Upper lobe of left lung (tissue), 6 donors: Measurements from ENCODE around the gene ATF6. TPM values are rescaled to one million over a fixed set of nuclear protein-coding genes. Genes with fewer than 3 reads are reported as not detected.
"Not testable (repeated sequence)": the region's sequence is repeated elsewhere in the genome, so short reads cannot be mapped to it uniquely, and the experiment has no call there.

Experiments used
- ATAC-seq, 2 donors: fragments of 200-7000 bp; cut with Tn5 transposase; one replicate each; pipeline ENCODE4 v1.9.1; 2022; ENCODE audit warnings: mild to moderate bottlenecking in 2 of 2, moderate library complexity in 2 of 2; ENCODE audit not compliant: low FRiP score in 2 of 2
- DNase-seq, 2 donors: peaks; one replicate each; pipeline ENCODE4 v3.0.0-alpha.2; 2019 to 2020
- H3K27ac ChIP-seq, 4 donors: fragments of 200-600 bp; sonication (generic); one replicate each; pipeline ENCODE4 v1.5.1; 2016 to 2019
- H3K27me3 ChIP-seq, 4 donors: fragments of 200-600 bp; sonication (generic); one replicate each; pipeline ENCODE4 v1.5.1; 2017 to 2019
- H3K36me3 ChIP-seq, 4 donors: fragments of 200-600 bp; sonication (generic); one replicate each; pipeline ENCODE4 v1.5.1; 2016 to 2019
- H3K4me1 ChIP-seq, 4 donors: fragments of 200-600 bp; sonication (generic); one replicate each; pipeline ENCODE4 v1.5.1; 2018 to 2019
- H3K4me3 ChIP-seq, 4 donors: fragments of 200-600 bp; sonication (generic); one replicate each; pipeline ENCODE4 v1.5.1; 2017 to 2019; ENCODE audit warnings: mild to moderate bottlenecking in 2 of 4, moderate library complexity in 1 of 4
- H3K9me3 ChIP-seq, 4 donors: fragments of 200-600 bp; sonication (generic); one replicate each; pipeline ENCODE4 v1.5.1; 2018 to 2019
- CTCF ChIP-seq, 6 experiments: fragments of 450-650 bp in 4 of 6; fragments of 200-600 bp in 2 of 6; sonication (generic) in 2 of 6; IDR thresholded peaks; one replicate each; pipeline ENCODE4 v1.5.1; 2016 to 2019; ENCODE audit warnings: antibody characterized with exemption in 6 of 6
- EP300 ChIP-seq, 4 donors: sonication (generic); formaldehyde crosslinking; IDR thresholded peaks; one replicate each; pipeline ENCODE4 v1.5.1; 2017; ENCODE audit warnings: antibody characterized with exemption in 4 of 4, control low read depth in 2 of 4
- POLR2A ChIP-seq, 4 donors: fragments of 450-650 bp; IDR thresholded peaks; one replicate each; pipeline ENCODE4 v1.5.1; 2016 to 2017; ENCODE audit warnings: antibody characterized with exemption in 4 of 4, mild to moderate bottlenecking in 2 of 4
- POLR2AphosphoS5 ChIP-seq, 2 donors: sonication (generic); formaldehyde crosslinking; IDR thresholded peaks; one replicate each; pipeline ENCODE4 v1.5.1; 2017; ENCODE audit warnings: antibody characterized with exemption in 2 of 2
- WGBS, 2 donors: methylation state at CpG; one replicate each; pipeline ENCODE4 v1.1.5; 2017 to 2018; 5-methylcytosine and 5-hydroxymethylcytosine counted together
- total RNA-seq, 6 donors: library from RNA; depleted of rRNA in 4 of 6; stranded (reverse); fragments of >200 nt in 4 of 6; gene quantifications; one replicate each; pipeline versions ENCODE4 v1.1.0 to v1.2.1, GENCODE V29; 2016 to 2021
- donor health status: DM: no; HTN: no; CAD: no; lungs with moderate emphysema.
- donor health status: DM: no; HTN: yes; CAD: no; lungs with severe emphysema.

The ATF6 gene
- total RNA-seq, 6 donors from 2014 or later = 14.2 to 36.7 (median 27.0) TPM

DNA sequence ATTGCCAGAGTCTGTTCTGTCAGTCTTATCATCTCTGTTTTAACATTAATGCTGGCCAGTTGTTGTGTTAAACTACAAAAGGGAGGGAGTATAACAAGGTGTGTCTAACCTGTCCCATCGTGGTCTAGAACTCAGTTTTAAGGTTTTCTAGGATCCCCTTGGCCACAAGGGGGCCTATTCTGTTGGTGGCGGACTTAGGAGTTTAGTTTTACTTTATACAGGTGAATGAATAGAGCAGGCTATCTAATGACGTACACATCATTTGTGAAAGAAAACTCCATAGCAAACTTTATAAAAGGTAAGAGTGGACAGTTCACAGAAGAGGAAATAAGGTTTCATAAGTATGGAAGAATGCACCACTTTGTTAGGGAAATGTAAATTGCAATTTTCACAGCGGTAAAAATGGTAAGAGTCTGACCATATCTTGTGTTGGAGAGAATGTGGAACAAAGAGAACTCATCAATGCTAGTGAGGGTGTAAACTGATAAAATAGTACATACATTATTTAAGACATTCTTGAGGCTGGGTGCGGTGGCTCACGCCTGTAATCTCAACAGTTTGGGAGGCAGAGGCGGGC is 2.5 kb upstream of the ATF6 start:
- ATAC-seq (no peak), DNase-seq (no peak)
- WGBS, 2 donors = 72 to 77% methylated on average over 7 of the region's 7 CpGs
- Histone ChIP-seq H3K27ac (no peak overlapping the region), H3K9me3 (no peaks in the 10 kb centered on the region), H3K27me3 (no peaks in the 10 kb centered on the region), H3K36me3 (peaks cover 0 to 12% (median 10%) of the 10 kb centered on the region in 4 donors), H3K4me3 (no peak overlapping the region), H3K4me1 (peaks cover 15 to 24% (median 16%) of the 10 kb centered on the region in 4 donors)
- TF ChIP-seq CTCF (IDR thresholded peaks at IDR 0.05) (peak in 4 of 6 experiments; percentile 16 to 47 (median 28)), EP300 (IDR thresholded peaks at IDR 0.05) (no peak)

DNA sequence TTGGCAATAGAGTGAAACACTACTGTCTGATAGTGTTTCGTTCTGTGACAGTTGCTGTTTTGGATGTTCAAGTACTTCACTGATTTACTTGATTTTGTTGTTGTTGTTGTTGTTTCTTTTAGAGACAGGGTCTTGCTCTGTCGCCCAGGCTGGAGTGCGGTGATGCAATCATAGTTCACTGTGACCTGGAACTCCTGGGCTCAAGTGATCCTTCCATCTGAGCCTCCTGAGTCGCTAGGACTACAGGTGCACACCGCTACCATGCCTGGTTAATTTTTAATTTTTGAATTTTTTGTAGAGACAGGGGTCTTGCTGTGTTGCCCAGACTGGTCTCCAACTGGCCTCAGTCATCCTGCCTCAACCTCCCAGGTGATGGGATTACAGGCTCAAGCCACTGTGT is 2.3 kb downstream of the ATF6 start:
- no peaks in the 10 kb centered on the region for H3K9me3 ChIP-seq
- WGBS, 2 donors = 93 to 94% methylated on average over 5 of the region's 5 CpGs
- TF ChIP-seq CTCF (IDR thresholded peaks at IDR 0.05) = no peak
- TF ChIP-seq POLR2AphosphoS5 (IDR thresholded peaks at IDR 0.05) = no peak
- no peak for TF ChIP-seq POLR2A (IDR thresholded peaks at IDR 0.05)
- TF ChIP-seq EP300 (IDR thresholded peaks at IDR 0.05) = no peak
- no peaks in the 10 kb centered on the region for H3K36me3 ChIP-seq
- ATAC-seq (no peak), DNase-seq (no peak)
- no peaks in the 10 kb centered on the region for H3K27me3 ChIP-seq
- no peak overlapping the region for H3K4me3 ChIP-seq
- H3K4me1 ChIP-seq = peaks cover 31 to 68% (median 38%) of the 10 kb centered on the region in 4 donors
- H3K27ac ChIP-seq = no peak overlapping the region

DNA sequence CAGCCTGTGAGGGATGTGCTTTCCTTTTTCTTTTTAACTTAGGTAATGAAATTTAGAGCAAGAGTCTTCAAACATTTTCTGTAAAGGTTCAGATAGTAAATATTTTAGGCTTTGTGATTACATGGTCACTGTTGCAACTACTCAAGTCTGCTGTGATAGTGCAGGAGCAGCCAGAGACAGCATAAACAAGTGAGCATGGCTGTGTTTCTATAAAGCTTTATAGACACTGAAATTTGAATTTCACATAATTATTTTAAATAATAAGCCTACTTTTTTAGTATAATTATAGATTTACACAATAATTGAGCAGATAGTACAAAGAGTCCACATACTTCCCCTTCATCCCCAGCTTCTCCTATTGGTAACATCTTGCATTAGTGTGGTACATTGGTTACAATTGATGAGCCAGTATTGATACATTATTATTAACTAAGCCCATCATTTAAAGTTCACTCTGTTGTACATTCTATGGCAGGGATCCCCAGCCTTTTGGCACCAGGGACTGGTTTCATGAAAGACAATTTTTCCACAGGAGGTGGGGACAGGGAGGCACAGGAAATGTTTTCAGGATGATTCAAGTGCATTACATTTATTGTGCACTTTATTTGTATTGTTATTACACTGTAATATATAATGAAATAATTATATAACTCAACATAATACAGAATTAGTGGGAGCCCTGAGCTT is 3.0 kb downstream of the ATF6 start:
- H3K4me3 ChIP-seq = no peak overlapping the region
- no peak for TF ChIP-seq CTCF (IDR thresholded peaks at IDR 0.05)
- no peak for TF ChIP-seq EP300 (IDR thresholded peaks at IDR 0.05)
- no peak for TF ChIP-seq POLR2A (IDR thresholded peaks at IDR 0.05)
- no peak for TF ChIP-seq POLR2AphosphoS5 (IDR thresholded peaks at IDR 0.05)
- H3K36me3 ChIP-seq = no peaks in the 10 kb centered on the region
- no peaks in the 10 kb centered on the region for H3K27me3 ChIP-seq
- DNase-seq (no peak), ATAC-seq (no peak)
- H3K4me1 ChIP-seq = peaks cover 32 to 65% (median 38%) of the 10 kb centered on the region in 4 donors
- no peak overlapping the region for H3K27ac ChIP-seq
- no peaks in the 10 kb centered on the region for H3K9me3 ChIP-seq

DNA sequence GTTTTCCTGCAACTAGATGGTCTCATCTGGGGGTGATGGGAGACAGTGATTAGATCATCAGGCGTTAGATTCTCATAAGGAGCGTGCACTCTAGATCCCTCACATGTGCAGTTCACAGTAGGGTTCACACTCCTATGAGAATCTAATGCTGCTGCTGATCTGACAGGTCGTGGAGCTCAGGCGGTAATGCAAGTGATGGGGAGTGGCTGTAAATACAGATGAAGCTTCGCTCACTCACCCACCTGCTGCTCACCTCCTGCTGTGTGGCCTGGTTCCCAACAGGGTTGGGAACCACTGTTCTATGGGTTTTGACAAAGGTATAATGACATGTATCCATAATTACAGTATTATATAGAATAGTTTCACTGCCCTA is 3.5 kb downstream of the ATF6 start:
- not testable (repeated sequence) for H3K9me3 ChIP-seq, ATAC-seq, H3K27ac ChIP-seq, DNase-seq, H3K4me3 ChIP-seq, H3K27me3 ChIP-seq, H3K36me3 ChIP-seq
- H3K4me1 ChIP-seq = peaks cover 32 to 65% (median 38%) of the 10 kb centered on the region in 4 donors
- WGBS, 2 donors = 89 to 100% methylated on average over 3 to 5 of the region's 5 CpGs

- WGBS, 2 donors = 93 to 99% methylated on average over 3 of the region's 3 CpGs
- Histone ChIP-seq H3K36me3 (no peaks in the 10 kb centered on the region), H3K27me3 (no peaks in the 10 kb centered on the region), H3K4me3 (no peak overlapping the region), H3K9me3 (no peaks in the 10 kb centered on the region), H3K4me1 (peaks cover 32 to 65% (median 38%) of the 10 kb centered on the region in 4 donors), H3K27ac (no peak overlapping the region)
- ATAC-seq = no peak
- no peak for TF ChIP-seq POLR2AphosphoS5 (IDR thresholded peaks at IDR 0.05)
- no peak for TF ChIP-seq CTCF (IDR thresholded peaks at IDR 0.05)
- no peak for TF ChIP-seq POLR2A (IDR thresholded peaks at IDR 0.05)
- TF ChIP-seq EP300 (IDR thresholded peaks at IDR 0.05) = no peak
- no peak for DNase-seq
Observed at GRCh38 chr1:161770250-161770649, 4.1 kb downstream of the ATF6 start.
